ENCODE data around the gene RPS6KC1.

Gene RPS6KC1

GRCh38 chr1:213247038-213247437, 196.0 kb downstream of the RPS6KC1 start:
- no peak for DNase-seq

DNA sequence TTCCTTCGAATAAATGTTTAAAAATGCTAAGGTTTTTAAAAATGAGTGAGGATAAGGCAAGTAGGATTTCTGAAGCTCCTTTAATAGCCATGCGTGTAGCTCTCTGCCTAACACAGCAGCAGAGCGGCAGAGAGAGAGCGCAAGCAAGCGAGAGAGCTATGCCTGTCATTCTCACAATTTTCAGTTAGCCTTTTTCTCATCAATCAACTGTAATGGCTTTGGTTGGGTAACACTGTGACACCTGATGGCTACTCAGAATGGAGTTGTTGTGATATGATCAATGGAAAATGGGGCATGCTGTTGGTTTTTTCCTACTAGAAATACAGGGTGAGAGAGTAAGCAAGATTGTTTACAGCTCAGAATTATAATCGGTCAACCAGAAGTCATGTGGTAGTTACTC, 198.4 kb downstream of the RPS6KC1 start:
- DNase-seq: no peak

DNA sequence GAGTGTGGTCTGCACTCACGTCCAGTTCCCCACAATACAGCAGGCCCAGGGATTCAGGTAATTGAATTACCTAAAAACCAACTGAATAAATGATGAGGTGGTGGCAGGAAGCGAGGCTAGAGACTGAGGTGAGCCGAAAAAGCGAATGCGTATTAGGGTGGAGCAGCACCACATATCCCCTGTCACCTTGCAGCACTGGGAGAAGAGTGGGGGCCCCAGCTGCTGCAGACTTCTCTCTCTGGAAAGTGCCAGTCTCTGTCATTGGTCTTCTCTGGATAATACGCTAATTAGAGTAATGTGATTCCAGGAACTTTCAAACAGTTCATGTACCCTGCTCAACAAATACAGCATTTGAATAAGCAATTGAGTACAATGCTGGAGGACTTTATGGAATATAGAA, 199.0 kb downstream of the RPS6KC1 start:
- DNase-seq: no peak

- no peak for DNase-seq
These were observed 199.4 kb downstream of the RPS6KC1 start for GRCh38 chr1:213250446-213250845.

DNA sequence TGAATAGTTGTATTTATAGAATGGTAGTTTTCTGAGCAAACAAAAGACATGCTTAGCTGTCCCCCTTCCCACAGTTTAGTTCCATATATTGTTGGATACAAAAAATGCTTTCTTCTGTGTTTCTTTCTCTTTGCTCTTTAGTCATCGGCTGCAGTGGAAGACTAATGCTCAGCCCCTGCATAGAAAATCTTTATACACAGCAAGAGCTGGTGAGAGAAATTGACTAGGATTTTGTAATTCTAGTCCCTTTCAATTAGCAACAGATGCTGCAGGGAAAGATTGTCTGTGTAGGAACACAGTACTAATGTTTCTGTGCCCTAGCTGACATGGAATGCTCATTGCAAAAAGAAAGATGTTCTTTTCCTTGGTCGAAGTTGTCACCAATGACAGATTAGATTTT, 200.9 kb downstream of the RPS6KC1 start:
- DNase-seq: no peak

GRCh38 chr1:213256438-213257087, 205.5 kb downstream of the RPS6KC1 start:
- DNase-seq: no peak

- no peak for DNase-seq
These were observed 209.5 kb downstream of the RPS6KC1 start for GRCh38 chr1:213260311-213261075.

DNA sequence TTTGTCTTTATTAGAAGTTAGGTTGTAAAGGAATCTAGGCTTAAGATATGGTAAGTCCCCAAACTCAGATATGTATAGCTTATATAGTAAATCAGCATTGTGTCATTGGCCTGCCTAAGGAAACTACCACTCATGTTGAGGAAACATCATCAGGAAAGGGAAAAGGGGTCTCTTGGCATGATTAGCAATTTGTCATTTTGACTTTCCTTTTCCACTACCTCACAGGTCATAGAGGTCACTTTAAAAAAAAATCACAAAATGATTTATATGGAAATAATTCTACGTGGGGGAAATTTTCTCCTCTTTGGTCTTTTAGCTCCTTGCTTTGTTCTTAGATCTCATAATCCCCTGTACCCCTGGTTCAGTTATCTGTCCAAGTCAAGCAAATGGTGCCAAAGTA, 213.5 kb downstream of the RPS6KC1 start:
- DNase-seq: no peak

DNA sequence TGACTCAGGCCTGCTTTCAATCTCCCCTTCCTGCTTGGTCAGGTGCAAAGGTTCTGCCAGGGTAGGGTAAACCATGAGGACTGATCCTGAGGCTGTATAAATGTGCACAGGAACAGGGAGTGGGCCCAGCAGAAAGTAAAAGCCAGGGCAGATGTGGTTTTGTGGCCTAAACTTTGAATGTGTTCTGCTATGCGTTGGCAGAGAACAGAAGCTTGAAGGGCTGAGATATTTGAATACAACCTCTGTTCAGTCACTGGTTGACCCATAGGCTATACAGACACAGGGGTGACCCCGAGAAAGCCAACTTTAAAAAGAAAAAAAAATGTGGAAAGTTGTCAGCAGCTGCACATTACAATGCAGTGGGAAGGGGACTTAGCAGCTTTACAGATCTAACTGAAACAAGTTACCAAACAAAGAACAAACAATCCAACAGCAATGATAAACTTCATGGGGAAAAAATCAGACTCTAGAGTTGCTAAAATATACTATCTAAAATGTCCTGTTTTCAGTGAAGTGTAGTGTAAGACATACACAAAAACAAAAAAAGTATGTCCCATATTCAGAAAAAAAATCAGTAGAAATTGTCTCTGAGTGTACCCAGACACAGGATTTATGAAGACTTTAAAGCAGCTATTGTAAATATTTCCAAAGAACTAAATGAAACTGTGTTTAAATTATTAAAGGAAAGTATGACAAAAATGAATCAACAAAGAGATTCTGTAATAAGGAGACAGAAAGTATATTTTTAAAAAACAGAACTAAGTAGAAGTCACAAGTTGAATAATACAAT, 216.1 kb downstream of the RPS6KC1 start:
- no peak for DNase-seq

DNA sequence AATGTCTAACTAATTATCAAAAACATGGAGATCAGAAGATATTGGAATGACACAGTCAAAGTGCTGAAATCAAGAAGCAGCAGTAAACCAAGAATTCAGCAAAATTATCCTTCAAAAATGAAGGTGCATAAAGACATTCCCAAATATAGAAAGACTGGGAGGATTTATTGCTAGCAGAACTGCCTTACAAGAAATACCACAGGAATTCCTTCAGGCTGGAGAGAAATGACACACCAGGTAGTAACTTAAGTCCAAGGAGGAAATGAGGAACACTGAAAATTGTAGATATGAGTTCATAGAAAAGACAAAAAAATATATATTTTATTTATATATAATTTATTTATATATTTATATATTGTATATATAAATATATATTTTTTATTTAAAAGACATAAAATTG, 217.2 kb downstream of the RPS6KC1 start:
- DNase-seq: no peak

- no peak for DNase-seq
These were observed 218.8 kb downstream of the RPS6KC1 start for GRCh38 chr1:213269829-213270228.

- DNase-seq: no peak
These were observed 222.5 kb downstream of the RPS6KC1 start for GRCh38 chr1:213273546-213273945.

DNA sequence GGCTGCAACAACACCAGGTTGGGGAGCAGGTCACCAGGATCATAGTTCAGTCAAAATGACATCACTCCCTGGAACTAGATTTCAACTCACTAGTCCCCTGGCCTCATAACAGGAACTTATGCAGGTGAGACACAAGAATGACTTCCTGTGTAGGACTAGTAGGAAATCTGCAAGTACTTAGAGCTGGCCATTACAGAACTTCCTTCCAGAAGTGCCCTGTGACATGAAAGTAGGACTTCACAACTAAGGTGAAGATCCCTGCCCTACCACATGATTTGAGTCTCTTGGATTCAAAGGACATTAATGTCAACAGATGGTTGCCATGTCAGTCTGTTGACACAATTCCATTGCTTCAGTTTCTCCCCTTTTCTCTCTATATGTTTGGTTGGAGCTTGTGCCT, 223.1 kb downstream of the RPS6KC1 start:
- no peak for DNase-seq

DNA sequence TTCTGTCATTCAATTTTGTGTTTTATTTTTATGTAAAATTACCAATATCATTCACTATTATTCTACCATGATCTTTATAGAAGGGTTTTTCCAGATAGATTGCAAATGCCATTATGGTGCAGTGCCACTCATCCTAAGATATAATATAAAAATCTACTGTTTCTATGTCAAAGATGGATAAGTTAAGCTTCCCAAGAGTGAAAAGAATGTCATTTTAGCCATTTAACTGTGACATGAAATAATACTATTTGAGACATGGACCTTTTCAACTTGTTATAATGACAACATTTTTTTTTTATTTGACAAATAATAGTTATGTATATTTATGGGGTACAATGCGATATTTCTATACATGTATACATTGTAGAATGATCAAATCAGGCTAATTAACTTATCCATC, 224.3 kb downstream of the RPS6KC1 start:
- no peak for DNase-seq

DNA sequence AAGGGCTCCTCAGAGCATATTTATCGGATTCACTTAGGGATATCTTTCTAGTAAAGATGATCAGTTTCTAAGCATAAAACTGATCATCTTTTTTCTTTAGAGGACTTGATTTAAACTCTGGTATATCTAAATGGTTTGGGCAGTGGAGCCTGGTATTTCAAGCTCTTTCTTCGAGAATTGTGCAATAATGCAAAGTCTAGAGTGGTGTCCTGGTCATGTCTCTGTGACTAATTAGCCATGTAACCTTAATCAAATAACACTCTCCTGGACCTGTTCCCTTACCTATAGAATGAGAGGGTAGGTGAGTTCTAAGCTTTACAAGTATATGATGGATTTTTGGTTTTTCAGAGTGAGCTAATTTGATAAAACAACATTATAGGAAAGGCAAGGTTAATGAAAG, 225.2 kb downstream of the RPS6KC1 start:
- DNase-seq: no peak

GRCh38 chr1:213277036-213277435, 226.0 kb downstream of the RPS6KC1 start:
- no peak for DNase-seq

GRCh38 chr1:213279410-213279809, 228.4 kb downstream of the RPS6KC1 start:
- no peak for DNase-seq

DNA sequence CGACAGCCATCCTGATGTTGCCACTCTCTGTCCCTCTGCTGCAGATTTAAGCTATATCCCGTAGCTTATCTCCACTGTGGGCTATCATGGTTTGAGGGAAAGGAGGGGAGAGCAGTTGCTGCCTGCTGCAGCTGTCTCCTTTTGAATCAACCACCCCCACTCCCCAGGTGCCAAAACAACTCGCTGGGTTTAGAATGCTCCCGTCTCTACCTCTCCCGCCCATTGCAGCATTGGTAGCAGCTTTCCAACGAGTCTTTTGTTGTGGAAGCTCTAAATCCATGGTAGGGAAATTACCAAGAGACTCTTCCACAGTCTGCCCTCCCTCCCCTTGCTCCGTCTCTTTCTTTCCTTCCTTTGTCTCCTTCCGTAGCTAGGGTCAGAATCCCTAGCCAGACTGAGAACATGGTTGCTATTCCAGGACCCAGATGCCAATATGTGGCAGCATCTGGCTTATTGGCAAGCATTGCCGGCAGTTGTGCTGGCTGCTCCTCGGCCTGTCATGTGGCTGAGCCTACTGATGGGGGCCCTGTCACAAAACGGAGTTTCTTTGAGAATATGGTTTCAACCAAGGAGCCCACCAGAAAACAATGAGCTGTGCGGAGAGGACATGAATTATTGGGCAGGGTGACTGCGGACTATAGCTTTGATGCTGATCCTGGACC, 230.7 kb downstream of the RPS6KC1 start:
- DNase-seq: no peak

- no peak for DNase-seq
These were observed 233.6 kb downstream of the RPS6KC1 start for GRCh38 chr1:213284626-213285025.

GRCh38 chr1:213286235-213286634, 235.2 kb downstream of the RPS6KC1 start:
- DNase-seq: no peak

GRCh38 chr1:213287987-213288386, 236.9 kb downstream of the RPS6KC1 start:
- no peak for DNase-seq

DNA sequence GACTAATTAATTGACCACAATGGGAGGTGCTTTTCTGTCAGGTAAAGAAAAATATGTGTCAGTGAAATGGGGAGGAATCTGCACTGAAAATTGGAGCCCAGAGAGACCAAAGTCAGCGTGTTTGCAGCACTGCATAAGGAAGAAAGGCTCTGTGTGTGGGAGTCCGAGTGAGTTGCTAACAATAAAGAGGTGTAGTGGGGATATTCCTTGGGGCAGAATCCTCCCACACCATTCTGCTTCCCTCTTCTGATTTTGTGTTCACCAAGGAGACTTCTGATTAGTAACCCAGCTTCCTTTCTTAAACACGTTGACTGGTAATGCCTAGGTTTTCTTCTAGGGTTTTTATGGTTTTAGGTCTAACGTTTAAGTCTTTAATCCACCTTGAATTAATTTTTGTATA, 240.5 kb downstream of the RPS6KC1 start:
- no peak for DNase-seq

- no peak for DNase-seq
These were observed 241.6 kb downstream of the RPS6KC1 start for GRCh38 chr1:213292614-213293013.
